Adrenal gland (tissue), 12 donors: ENCODE measurements around the gene C6orf15. TPM values are rescaled to one million over a fixed set of nuclear protein-coding genes. Genes with fewer than 3 reads are reported as not detected.

Source experiments
- DNase-seq, 7 donors: peaks; one replicate each; pipeline ENCODE4 v3.0.0-alpha.2; 2019 to 2020
- H3K27ac ChIP-seq, 5 donors: fragments of 200-600 bp; sonication (generic) in 4 of 5; 1 replicate in 3 of 5; 2 replicates in 2 of 5; pipeline versions ENCODE4 v1.5.1 to v1.8.0; 2016 to 2020; ENCODE audit warnings: mild to moderate bottlenecking in 1 of 5
- H3K27me3 ChIP-seq: fragments of 200-600 bp; 2 replicates; pipeline ENCODE4 v1.8.0; 2021
- H3K36me3 ChIP-seq, 2 donors: fragments of 200-600 bp; replicated peaks in 1 of 2; 1 replicate in 1 of 2; 2 replicates in 1 of 2; pipeline versions ENCODE4 v1.5.1 to v1.8.0; 2018 to 2022
- H3K4me1 ChIP-seq, 2 donors: fragments of 200-600 bp; replicated peaks in 1 of 2; 1 replicate in 1 of 2; 2 replicates in 1 of 2; pipeline versions ENCODE4 v1.5.1 to v1.8.0; 2018 to 2021
- H3K4me3 ChIP-seq, 4 donors: fragments of 200-600 bp; sonication (generic) in 3 of 4; one replicate each; pipeline ENCODE4 v1.5.1; 2016 to 2018
- H3K9me3 ChIP-seq, 3 donors: fragments of 200-600 bp; sonication (generic) in 1 of 3; replicated peaks in 1 of 3; 1 replicate in 2 of 3; 2 replicates in 1 of 3; pipeline versions ENCODE4 v1.5.1 to v1.8.0; 2016 to 2021
- POLR2A ChIP-seq, 2 donors: fragments of 450-650 bp; IDR thresholded peaks; one replicate each; pipeline ENCODE4 v1.6.1; 2017; ENCODE audit warnings: antibody characterized with exemption in 2 of 2, mild to moderate bottlenecking in 2 of 2, moderate library complexity in 1 of 2
- WGBS, 4 donors: extraction: QIAGEN DNeasy Blood & Tissue Kit in 2 of 4; methylation state at CpG; one replicate each; pipeline versions ENCODE4 v1.1.5 to v1.1.7; 2013 to 2017; 5-methylcytosine and 5-hydroxymethylcytosine counted together
- intact Hi-C, 2 donors: fragments of 100-400 bp; cut with DNase I; formaldehyde crosslinking; loops; one replicate each; pipeline versions ENCODE4 v1.14.1 to v1.15.0; 2022 to 2023
- polyA plus RNA-seq, 3 donors: library from polyadenylated mRNA; stranded (reverse); fragments of 200-250 nt in 2 of 3; fragments of 350-450 nt in 1 of 3; fragmentation: Illumina TruSeq in 1 of 3; extraction: RNeasy Lipid Tissue Mini Kit (QIAGEN cat#74804) in 1 of 3; gene quantifications; one replicate each; pipeline ENCODE4 v1.2.3, GENCODE V29; 2013 to 2014
- total RNA-seq, 9 donors: library from RNA; depleted of rRNA in 4 of 9; stranded (reverse); fragments of >200 nt in 4 of 9; fragments of 120-200 nt in 1 of 9; fragmentation: NEBNext Ultra II Directional in 1 of 9; extraction: Animal tissue kit (Norgen Biotek cat#: 25700) in 1 of 9; gene quantifications; one replicate each; pipeline versions ENCODE4 v1.1.0 to v1.2.4, GENCODE V29; 2013 to 2023
- TF ChIP-seq, protein P1 (sequence below), 6 experiments: fragments of 450-650 bp in 4 of 6; fragments of 200-600 bp in 2 of 6; sonication (generic) in 1 of 6; IDR thresholded peaks; 1 replicate in 5 of 6; 2 replicates in 1 of 6; pipeline versions ENCODE4 v1.5.1 to v1.8.0; 2016 to 2021; ENCODE audit warnings: antibody characterized with exemption in 6 of 6, mild to moderate bottlenecking in 2 of 6, moderate library complexity in 1 of 6
- donor health status: healthy with polysubstance abuse.
- donor health status: Bipolar disorder and iron deficiency.
- donor health status: DM: yes; HTN: yes; CAD: no.
- donor health status: DM: no; HTN: no; CAD: no.
- donor health status: DM: no; HTN: no; CAD: no.
- donor health status: DM: yes; HTN: yes; CAD: no.

The C6orf15 gene
- total and polyA plus RNA-seq, 12 donors = not detected

- DNase-seq = no peak
- H3K9me3 ChIP-seq = no peaks in the 10 kb centered on the region
- 88 to 100% (median 92%) methylated on average over 3 to 4 of the region's 4 CpGs for WGBS, 4 donors
- no peak within 1 kb of the TSS for H3K4me3 ChIP-seq
- intact Hi-C loops = loop anchor here (2.0 to 5.0 kb wide), 4 partner anchors 53 to 238 kb away; no protein-coding TSS in a partner anchor
- no peak within 1 kb of the TSS for H3K27ac ChIP-seq
- no peak for TF ChIP-seq POLR2A (IDR thresholded peaks at IDR 0.05)
- TF ChIP-seq, protein P1, sequence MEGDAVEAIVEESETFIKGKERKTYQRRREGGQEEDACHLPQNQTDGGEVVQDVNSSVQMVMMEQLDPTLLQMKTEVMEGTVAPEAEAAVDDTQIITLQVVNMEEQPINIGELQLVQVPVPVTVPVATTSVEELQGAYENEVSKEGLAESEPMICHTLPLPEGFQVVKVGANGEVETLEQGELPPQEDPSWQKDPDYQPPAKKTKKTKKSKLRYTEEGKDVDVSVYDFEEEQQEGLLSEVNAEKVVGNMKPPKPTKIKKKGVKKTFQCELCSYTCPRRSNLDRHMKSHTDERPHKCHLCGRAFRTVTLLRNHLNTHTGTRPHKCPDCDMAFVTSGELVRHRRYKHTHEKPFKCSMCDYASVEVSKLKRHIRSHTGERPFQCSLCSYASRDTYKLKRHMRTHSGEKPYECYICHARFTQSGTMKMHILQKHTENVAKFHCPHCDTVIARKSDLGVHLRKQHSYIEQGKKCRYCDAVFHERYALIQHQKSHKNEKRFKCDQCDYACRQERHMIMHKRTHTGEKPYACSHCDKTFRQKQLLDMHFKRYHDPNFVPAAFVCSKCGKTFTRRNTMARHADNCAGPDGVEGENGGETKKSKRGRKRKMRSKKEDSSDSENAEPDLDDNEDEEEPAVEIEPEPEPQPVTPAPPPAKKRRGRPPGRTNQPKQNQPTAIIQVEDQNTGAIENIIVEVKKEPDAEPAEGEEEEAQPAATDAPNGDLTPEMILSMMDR (IDR thresholded peaks at IDR 0.05) = no peak
- H3K27me3 ChIP-seq = no peaks in the 10 kb centered on the region
- peaks cover 0 to 4% of the 10 kb centered on the region in 2 donors for H3K4me1 ChIP-seq
- H3K36me3 ChIP-seq = no peaks in the 10 kb centered on the region
Observed at GRCh38 chr6:31138982-31139381, 26.6 kb upstream of the C6orf15 start, which contains the start of gene PSORS1C2. TSS of gene PSORS1C2 (minus strand) at chr6:31139066. CDS start at chr6:31139026, 40 bp downstream.

GRCh38 chr6:31135710-31136109, 23.3 kb upstream of the C6orf15 start:
- no peak for DNase-seq
- TF ChIP-seq, protein P1 (IDR thresholded peaks at IDR 0.05) = no peak
- TF ChIP-seq POLR2A (IDR thresholded peaks at IDR 0.05) = no peak
- Histone ChIP-seq H3K36me3 (no peaks in the 10 kb centered on the region), H3K4me3 (no peak overlapping the region), H3K27me3 (no peaks in the 10 kb centered on the region), H3K9me3 (no peaks in the 10 kb centered on the region), H3K27ac (no peak overlapping the region), H3K4me1 (peaks cover 0 to 4% of the 10 kb centered on the region in 2 donors)
- 84 to 97% (median 86%) methylated on average over 10 of the region's 10 CpGs for WGBS, 4 donors
- intact Hi-C loops = loop anchor here (5.0 kb wide), 3 partner anchors 57 to 242 kb away; no protein-coding TSS in a partner anchor

DNA sequence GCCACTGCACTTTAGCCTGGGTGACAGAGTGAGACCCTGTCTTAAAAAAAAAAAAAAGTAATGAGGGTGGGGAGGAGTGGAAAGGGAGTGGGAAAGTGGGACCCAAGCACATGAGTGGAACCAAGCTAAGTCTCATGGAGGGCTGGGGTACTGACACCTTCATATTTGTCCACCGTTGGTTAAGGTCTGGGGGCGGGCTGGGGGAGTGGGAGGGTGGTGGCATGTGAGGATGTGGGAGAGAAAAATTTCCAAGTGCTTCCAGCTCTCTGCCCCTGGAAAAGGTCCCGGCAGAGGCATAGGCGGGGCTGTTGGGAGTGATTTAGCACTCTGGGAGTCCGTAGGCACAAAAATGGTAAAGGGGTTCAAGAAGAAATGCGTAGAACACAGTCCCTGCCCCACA, 20.4 kb upstream of the C6orf15 start:
- DNase-seq = no peak
- H3K36me3 ChIP-seq = no peaks in the 10 kb centered on the region
- no peaks in the 10 kb centered on the region for H3K27me3 ChIP-seq
- WGBS, 4 donors = 58 to 75% (median 67%) methylated on average over 6 of the region's 6 CpGs
- TF ChIP-seq, protein P1 (IDR thresholded peaks at IDR 0.05) = no peak
- H3K27ac ChIP-seq = no peak overlapping the region
- no peak overlapping the region for H3K4me3 ChIP-seq
- no peaks in the 10 kb centered on the region for H3K9me3 ChIP-seq
- peaks cover 0 to 4% of the 10 kb centered on the region in 2 donors for H3K4me1 ChIP-seq
- intact Hi-C loops = no loop called here

DNA sequence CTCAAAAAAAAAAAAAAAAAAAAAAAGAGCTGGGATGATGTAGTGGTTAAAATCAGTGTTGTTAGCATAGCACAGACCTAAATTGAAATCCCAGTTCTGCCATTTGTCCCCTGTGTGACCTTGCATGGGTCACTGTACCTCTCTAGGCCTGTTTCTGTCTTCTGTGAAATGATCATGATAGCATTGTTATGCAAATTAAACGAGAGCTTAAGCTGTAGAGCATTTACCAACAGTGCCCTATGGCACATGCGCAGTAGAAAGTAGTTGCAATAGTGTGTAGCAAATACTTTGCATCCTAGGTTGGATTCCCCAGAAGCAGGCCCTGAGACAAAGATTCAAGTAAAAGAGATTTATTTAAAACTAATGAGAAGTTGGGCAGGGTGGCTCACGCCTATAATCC, 19.2 kb upstream of the C6orf15 start:
- 70 to 89% (median 80%) methylated on average over 3 of the region's 3 CpGs for WGBS, 4 donors
- no peak for DNase-seq
- no peak for TF ChIP-seq POLR2A (IDR thresholded peaks at IDR 0.05)
- TF ChIP-seq, protein P1 (IDR thresholded peaks at IDR 0.05) = no peak
- intact Hi-C loops = no loop called here
- Histone ChIP-seq H3K27me3 (no peaks in the 10 kb centered on the region), H3K27ac (no peak overlapping the region), H3K36me3 (no peaks in the 10 kb centered on the region), H3K4me3 (no peak overlapping the region), H3K9me3 (no peaks in the 10 kb centered on the region), H3K4me1 (no peaks in the 10 kb centered on the region)
